Renal pelvis (tissue), 4 donors: ENCODE results near the gene CHIC2. TPM values are rescaled to one million over a fixed set of nuclear protein-coding genes. Genes with fewer than 3 reads are reported as not detected.

Experiments
- DNase-seq: peaks from one replicate; pipeline ENCODE4 v3.0.0-alpha.2; 2013
- polyA plus RNA-seq, 3 donors: library from polyadenylated mRNA; unstranded; fragments of 120-200 nt; gene quantifications; one replicate each; pipeline ENCODE4 v1.2.1, GENCODE V29; 2013; ENCODE audit not compliant: insufficient read length in 3 of 3

CHIC2 gene
- polyA plus RNA-seq, 3 donors: 29.2 to 29.8 (median 29.7) TPM

GRCh38 chr4:54015423-54016030, 48.9 kb downstream of the CHIC2 start:
- no peak for DNase-seq

GRCh38 chr4:54014666-54015160, 49.7 kb downstream of the CHIC2 start:
- DNase-seq: no peak

GRCh38 chr4:54011201-54011600, 53.2 kb downstream of the CHIC2 start:
- DNase-seq: no peak

GRCh38 chr4:54006755-54007154, 57.6 kb downstream of the CHIC2 start:
- no peak for DNase-seq

- no peak for DNase-seq
Observed at GRCh38 chr4:54005475-54005874, 58.9 kb downstream of the CHIC2 start.

GRCh38 chr4:54004463-54004862, 59.9 kb downstream of the CHIC2 start:
- no peak for DNase-seq

- no peak for DNase-seq
Observed at GRCh38 chr4:54001668-54002365, 62.6 kb downstream of the CHIC2 start.

GRCh38 chr4:53997898-53998297, 66.5 kb downstream of the CHIC2 start:
- DNase-seq: peak; percentile 30

GRCh38 chr4:53994382-53995102, 69.9 kb downstream of the CHIC2 start:
- DNase-seq: no peak

- DNase-seq: no peak
Observed at GRCh38 chr4:53992785-53993184, 71.6 kb downstream of the CHIC2 start.

- DNase-seq: no peak
Observed at GRCh38 chr4:53991821-53992220, 72.6 kb downstream of the CHIC2 start.

- DNase-seq: no peak
Observed at GRCh38 chr4:53990641-53991040, 73.8 kb downstream of the CHIC2 start.

GRCh38 chr4:53987761-53988171, 76.6 kb downstream of the CHIC2 start:
- DNase-seq: no peak

GRCh38 chr4:53986062-53986461, 78.3 kb downstream of the CHIC2 start:
- DNase-seq: no peak

GRCh38 chr4:53981567-53981966, 82.8 kb downstream of the CHIC2 start:
- no peak for DNase-seq

- no peak for DNase-seq
Observed at GRCh38 chr4:53981066-53981465, 83.3 kb downstream of the CHIC2 start.

GRCh38 chr4:53974561-53974960, 89.8 kb downstream of the CHIC2 start:
- DNase-seq: no peak

GRCh38 chr4:53967986-53968385, 96.4 kb downstream of the CHIC2 start:
- no peak for DNase-seq

- no peak for DNase-seq
Observed at GRCh38 chr4:53963781-53964180, 100.6 kb downstream of the CHIC2 start.

- DNase-seq: no peak
Observed at GRCh38 chr4:53963336-53963735, 101.1 kb downstream of the CHIC2 start.

GRCh38 chr4:53962516-53963225, 101.7 kb downstream of the CHIC2 start:
- no peak for DNase-seq

- DNase-seq: no peak
Observed at GRCh38 chr4:53961351-53961750, 103.1 kb downstream of the CHIC2 start.
